Natural killer cell (primary cell): ENCODE results near the gene NALF2. TPM values are rescaled to one million over a fixed set of nuclear protein-coding genes. Genes with fewer than 3 reads are reported as not detected.

Source experiments
- ATAC-seq, 3 donors: fragments of 150-1000 bp in 2 of 3; fragments of 200-7000 bp in 1 of 3; cut with Tn5 transposase; 1 replicate in 1 of 3; 2 replicates in 2 of 3; pipeline ENCODE4 v1.10.0; 2021; ENCODE audit warnings: mild to moderate bottlenecking in 2 of 3, moderate library complexity in 2 of 3
- DNase-seq, 2 donors: peaks; one replicate each; pipeline versions ENCODE4 v3.0.0 to v3.0.0-alpha.2; 2013 to 2021; ENCODE audit warnings: mixed read lengths in 1 of 2
- H3K27ac ChIP-seq: one replicate; pipeline ENCODE4 v1.5.1; 2013; ENCODE audit warnings: mild to moderate bottlenecking, low read length
- H3K27me3 ChIP-seq: one replicate; pipeline ENCODE4 v1.6.1; 2013; ENCODE audit warnings: low read length; ENCODE audit not compliant: control insufficient read depth, insufficient read depth
- H3K36me3 ChIP-seq: one replicate; pipeline ENCODE4 v1.6.1; 2013; ENCODE audit warnings: low read length; ENCODE audit not compliant: control insufficient read depth, insufficient read depth
- H3K4me1 ChIP-seq: one replicate; pipeline ENCODE4 v1.6.1; 2013; ENCODE audit warnings: low read length; ENCODE audit not compliant: control insufficient read depth, insufficient read depth
- H3K4me3 ChIP-seq: one replicate; pipeline ENCODE4 v1.5.1; 2013; ENCODE audit warnings: low read length
- H3K9me3 ChIP-seq: one replicate; pipeline ENCODE4 v1.6.1; 2013; ENCODE audit warnings: low read length; ENCODE audit not compliant: control insufficient read depth, insufficient read depth
- H3K27ac Mint-ChIP-seq, 2 donors: one replicate each; pipeline ENCODE4 v1.8.0; 2022; ENCODE audit warnings: mild to moderate bottlenecking in 2 of 2, mixed read lengths in 2 of 2, moderate library complexity in 1 of 2
- H3K27me3 Mint-ChIP-seq, 2 donors: one replicate each; pipeline ENCODE4 v1.8.0; 2022; ENCODE audit warnings: low read depth in 2 of 2, mixed read lengths in 2 of 2
- H3K36me3 Mint-ChIP-seq: one replicate; pipeline ENCODE4 v1.8.0; 2022; ENCODE audit warnings: mixed read lengths
- H3K4me1 Mint-ChIP-seq, 2 donors: one replicate each; pipeline ENCODE4 v1.8.0; 2022; ENCODE audit warnings: mixed read lengths in 2 of 2
- H3K4me3 Mint-ChIP-seq: one replicate; pipeline ENCODE4 v1.8.0; 2022; ENCODE audit warnings: mild to moderate bottlenecking, moderate library complexity, mixed read lengths
- H3K9me3 Mint-ChIP-seq, 2 donors: one replicate each; pipeline ENCODE4 v1.8.0; 2022; ENCODE audit warnings: mixed read lengths in 2 of 2
- WGBS: methylation state at CpG from one replicate; pipeline ENCODE4 v1.1.7; 2013; ENCODE audit warnings: missing lambda C conversion rate; ENCODE audit not compliant: insufficient coverage; 5-methylcytosine and 5-hydroxymethylcytosine counted together
- intact Hi-C: fragments of 100-400 bp; cut with micrococcal nuclease; formaldehyde crosslinking; loops from one replicate; pipeline ENCODE4 v1.14.2; 2022
- total RNA-seq, 4 donors: library from RNA; stranded (reverse); fragments of 120-200 nt in 1 of 4; gene quantifications; one replicate each; pipeline versions ENCODE4 v1.2.3 to v1.2.4, GENCODE V29; 2013 to 2022
- TF ChIP-seq, protein P1 (sequence below): fragments of 200-600 bp; IDR thresholded peaks from one replicate; pipeline ENCODE4 v1.8.0; 2022; ENCODE audit warnings: antibody characterized with exemption

The NALF2 gene
- total RNA-seq, 3 donors from 2014 or later (not counting 1 experiment from before 2014, with no cell fraction given), result not detected

DNA sequence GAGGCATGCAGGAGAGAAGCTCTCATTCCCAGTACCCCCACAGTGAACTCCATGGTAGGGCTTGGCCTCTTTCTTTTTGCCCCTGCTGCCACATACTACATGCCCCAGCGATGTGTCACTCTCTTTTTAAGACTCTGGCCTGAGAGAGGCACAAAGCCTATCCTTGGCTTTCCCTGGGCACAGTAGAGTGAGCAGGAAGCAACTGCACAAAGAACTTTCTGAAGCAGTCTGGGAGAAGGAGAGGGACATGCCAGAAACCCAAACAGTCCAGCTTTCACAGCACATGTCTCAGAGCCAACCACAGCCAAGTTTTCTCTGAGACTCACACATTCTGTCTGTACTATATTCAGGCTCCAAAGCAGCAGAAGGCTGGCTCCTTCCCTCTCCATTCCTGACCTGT is 7.9 kb upstream of the NALF2 start:
- Histone ChIP-seq H3K4me1 (no peaks in the 10 kb centered on the region), H3K4me3 (no peak overlapping the region), H3K27ac (no peak overlapping the region), H3K27me3 (no peaks in the 10 kb centered on the region), H3K36me3 (no peaks in the 10 kb centered on the region), H3K9me3 (no peaks in the 10 kb centered on the region)
- H3K4me3 Mint-ChIP-seq, result no peak overlapping the region
- no peaks in the 10 kb centered on the region for H3K9me3 Mint-ChIP-seq
- peaks cover 4 to 12% of the 10 kb centered on the region in 2 donors for H3K27me3 Mint-ChIP-seq
- TF ChIP-seq, protein P1, sequence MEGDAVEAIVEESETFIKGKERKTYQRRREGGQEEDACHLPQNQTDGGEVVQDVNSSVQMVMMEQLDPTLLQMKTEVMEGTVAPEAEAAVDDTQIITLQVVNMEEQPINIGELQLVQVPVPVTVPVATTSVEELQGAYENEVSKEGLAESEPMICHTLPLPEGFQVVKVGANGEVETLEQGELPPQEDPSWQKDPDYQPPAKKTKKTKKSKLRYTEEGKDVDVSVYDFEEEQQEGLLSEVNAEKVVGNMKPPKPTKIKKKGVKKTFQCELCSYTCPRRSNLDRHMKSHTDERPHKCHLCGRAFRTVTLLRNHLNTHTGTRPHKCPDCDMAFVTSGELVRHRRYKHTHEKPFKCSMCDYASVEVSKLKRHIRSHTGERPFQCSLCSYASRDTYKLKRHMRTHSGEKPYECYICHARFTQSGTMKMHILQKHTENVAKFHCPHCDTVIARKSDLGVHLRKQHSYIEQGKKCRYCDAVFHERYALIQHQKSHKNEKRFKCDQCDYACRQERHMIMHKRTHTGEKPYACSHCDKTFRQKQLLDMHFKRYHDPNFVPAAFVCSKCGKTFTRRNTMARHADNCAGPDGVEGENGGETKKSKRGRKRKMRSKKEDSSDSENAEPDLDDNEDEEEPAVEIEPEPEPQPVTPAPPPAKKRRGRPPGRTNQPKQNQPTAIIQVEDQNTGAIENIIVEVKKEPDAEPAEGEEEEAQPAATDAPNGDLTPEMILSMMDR, result no peak
- DNase-seq, result no peak
- intact Hi-C loops, result no loop called here
- no peak overlapping the region for H3K27ac Mint-ChIP-seq
- no peaks in the 10 kb centered on the region for H3K36me3 Mint-ChIP-seq
- no peaks in the 10 kb centered on the region for H3K4me1 Mint-ChIP-seq
- no peak for ATAC-seq
- WGBS, result 57% methylated on average over 1 of the region's 1 CpG

DNA sequence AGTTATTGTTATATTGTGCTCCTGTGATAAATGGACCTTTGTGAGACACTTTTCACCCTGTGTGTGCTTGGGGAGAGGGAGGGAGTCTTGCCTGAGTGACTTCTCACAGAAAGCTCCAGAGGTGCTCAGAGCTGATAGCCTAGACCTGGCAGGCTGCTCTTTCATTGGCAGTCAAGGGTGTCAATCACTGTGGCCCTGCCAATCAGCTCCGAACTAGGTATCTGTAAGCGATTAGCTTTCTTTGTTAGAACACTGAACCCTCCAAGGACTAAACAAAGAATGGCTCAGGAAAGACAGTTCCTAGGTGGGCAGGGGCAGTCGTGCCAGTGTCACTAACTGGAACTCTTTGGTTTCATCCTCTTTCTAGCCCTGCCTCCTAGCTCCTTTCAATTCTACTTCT is 2.7 kb upstream of the NALF2 start:
- no peaks in the 10 kb centered on the region for H3K36me3 Mint-ChIP-seq
- Histone ChIP-seq H3K4me3 (no peak overlapping the region), H3K27ac (no peak overlapping the region), H3K9me3 (no peaks in the 10 kb centered on the region), H3K4me1 (peaks cover 4% of the 10 kb centered on the region), H3K27me3 (peaks cover 4% of the 10 kb centered on the region), H3K36me3 (no peaks in the 10 kb centered on the region)
- 66% methylated on average over 3 of the region's 3 CpGs for WGBS
- H3K4me3 Mint-ChIP-seq, result no peak overlapping the region
- no peaks in the 10 kb centered on the region for H3K4me1 Mint-ChIP-seq
- H3K27ac Mint-ChIP-seq, result no peak overlapping the region
- no peak for DNase-seq
- ATAC-seq, result no peak
- H3K9me3 Mint-ChIP-seq, result no peaks in the 10 kb centered on the region
- TF ChIP-seq, protein P1, result no peak
- H3K27me3 Mint-ChIP-seq, result peaks cover 8 to 12% of the 10 kb centered on the region in 2 donors
- intact Hi-C loops, result no loop called here

DNA sequence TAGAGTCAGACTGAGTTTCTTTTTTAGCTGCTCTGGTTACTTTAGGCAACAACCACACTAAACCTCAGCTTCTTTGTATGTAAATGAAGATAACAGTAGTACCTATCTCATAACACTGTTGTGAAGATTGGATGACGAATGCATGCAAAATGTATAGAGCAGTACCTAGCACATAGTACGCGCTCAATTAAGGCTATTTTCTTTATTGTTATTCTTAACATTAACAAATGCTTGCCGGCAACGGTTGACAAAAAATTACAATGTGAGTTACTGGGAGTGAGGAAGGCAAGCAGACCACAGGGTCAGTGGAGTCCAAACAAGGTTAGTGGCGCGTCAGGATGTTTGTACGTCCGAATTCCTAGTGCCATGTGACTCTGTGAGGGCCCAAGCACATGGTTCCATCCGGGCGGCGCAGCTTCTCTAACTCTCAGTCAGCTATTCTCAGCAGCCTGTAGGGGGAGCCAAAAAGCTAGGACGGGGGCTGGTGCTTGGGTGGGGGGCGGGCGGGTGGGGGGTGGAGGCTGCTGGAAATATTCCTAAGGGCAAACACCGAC is 821 bp upstream of the NALF2 start:
- TF ChIP-seq, protein P1, result no peak
- ATAC-seq (peak in 1 of 3 donors; percentile 12), DNase-seq (no peak)
- WGBS, result 17% methylated on average over 6 of the region's 16 CpGs
- Mint-ChIP-seq H3K9me3 (no peaks in the 10 kb centered on the region), H3K27ac (no peak overlapping the region), H3K4me1 (no peaks in the 10 kb centered on the region), H3K4me3 (no peak overlapping the region), H3K27me3 (peaks cover 7 to 17% of the 10 kb centered on the region in 2 donors), H3K36me3 (no peaks in the 10 kb centered on the region)
- Histone ChIP-seq H3K4me3 (no peak overlapping the region), H3K36me3 (no peaks in the 10 kb centered on the region), H3K27me3 (peaks cover 4% of the 10 kb centered on the region), H3K27ac (no peak overlapping the region), H3K9me3 (no peaks in the 10 kb centered on the region), H3K4me1 (peaks cover 4% of the 10 kb centered on the region)
- intact Hi-C loops, result no loop called here
